GM12872 (cell line): ENCODE measurements around the gene SUGT1.

ENCODE experiments used
- TF ChIP-seq, protein P1 (sequence below): IDR thresholded peaks from 3 replicates; pipeline ENCODE4 v1.5.1; 2011; ENCODE audit warnings: low read depth, mild to moderate bottlenecking, low read length, moderate library complexity; ENCODE audit not compliant: insufficient read depth

SUGT1 gene

DNA sequence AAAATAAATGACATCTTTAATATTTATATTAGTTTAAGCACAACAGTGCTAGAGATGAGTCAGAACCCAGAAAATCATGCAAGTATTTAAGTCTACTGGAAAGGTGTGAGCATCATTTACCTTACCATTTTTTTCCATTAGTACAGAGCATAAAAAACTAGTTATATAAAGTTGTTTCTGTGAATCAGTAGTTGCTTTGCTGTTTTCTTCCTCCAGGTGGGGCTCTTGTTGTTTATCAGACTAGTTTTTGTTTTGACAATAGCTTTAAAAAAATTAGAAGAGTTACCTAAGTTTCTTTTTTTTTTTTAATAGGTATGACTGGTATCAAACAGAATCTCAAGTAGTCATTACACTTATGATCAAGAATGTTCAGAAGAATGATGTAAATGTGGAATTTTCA, 12.7 kb downstream of the SUGT1 start:
- TF ChIP-seq, protein P1, sequence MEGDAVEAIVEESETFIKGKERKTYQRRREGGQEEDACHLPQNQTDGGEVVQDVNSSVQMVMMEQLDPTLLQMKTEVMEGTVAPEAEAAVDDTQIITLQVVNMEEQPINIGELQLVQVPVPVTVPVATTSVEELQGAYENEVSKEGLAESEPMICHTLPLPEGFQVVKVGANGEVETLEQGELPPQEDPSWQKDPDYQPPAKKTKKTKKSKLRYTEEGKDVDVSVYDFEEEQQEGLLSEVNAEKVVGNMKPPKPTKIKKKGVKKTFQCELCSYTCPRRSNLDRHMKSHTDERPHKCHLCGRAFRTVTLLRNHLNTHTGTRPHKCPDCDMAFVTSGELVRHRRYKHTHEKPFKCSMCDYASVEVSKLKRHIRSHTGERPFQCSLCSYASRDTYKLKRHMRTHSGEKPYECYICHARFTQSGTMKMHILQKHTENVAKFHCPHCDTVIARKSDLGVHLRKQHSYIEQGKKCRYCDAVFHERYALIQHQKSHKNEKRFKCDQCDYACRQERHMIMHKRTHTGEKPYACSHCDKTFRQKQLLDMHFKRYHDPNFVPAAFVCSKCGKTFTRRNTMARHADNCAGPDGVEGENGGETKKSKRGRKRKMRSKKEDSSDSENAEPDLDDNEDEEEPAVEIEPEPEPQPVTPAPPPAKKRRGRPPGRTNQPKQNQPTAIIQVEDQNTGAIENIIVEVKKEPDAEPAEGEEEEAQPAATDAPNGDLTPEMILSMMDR: peak; percentile 45; the same call in 2 of the 3 replicates

DNA sequence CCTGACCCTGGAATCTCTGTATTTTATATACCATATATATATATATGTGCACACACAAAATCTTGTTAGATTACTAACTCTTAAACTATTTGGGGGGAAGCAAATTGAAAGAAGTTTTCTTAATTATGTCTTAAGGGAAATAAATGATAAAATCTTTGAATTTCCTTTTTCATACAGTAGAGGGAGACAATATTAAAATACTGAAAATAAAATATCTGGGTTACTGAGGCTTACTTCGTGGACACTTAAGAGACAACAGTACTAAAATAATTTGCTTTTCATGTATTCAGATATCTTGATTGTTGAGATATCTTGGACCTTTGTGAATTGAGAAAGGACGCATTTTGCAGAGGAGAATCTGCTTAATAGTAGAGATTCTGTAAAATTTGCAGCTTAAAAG, 17.0 kb downstream of the SUGT1 start:
- TF ChIP-seq, protein P1: no peak

DNA sequence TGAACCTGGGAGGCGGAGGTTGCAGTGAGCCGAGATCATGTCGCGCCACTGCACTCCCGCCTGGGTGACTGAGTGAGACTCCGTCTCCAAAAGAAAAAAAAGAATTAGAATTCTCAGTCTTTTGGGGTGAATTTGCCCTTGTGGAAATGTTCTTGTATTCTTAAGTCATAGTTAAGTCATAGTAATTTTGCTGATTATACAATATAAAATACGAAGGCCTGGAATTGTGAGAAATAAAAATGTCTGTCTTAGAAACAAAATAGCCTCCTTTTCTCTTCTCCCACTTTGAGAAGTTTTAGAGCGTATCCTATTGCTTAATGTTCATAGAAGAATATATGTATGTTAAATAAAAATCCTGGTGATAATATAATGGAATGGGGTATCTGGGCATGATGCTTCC, 18.1 kb downstream of the SUGT1 start:
- TF ChIP-seq, protein P1: no peak

DNA sequence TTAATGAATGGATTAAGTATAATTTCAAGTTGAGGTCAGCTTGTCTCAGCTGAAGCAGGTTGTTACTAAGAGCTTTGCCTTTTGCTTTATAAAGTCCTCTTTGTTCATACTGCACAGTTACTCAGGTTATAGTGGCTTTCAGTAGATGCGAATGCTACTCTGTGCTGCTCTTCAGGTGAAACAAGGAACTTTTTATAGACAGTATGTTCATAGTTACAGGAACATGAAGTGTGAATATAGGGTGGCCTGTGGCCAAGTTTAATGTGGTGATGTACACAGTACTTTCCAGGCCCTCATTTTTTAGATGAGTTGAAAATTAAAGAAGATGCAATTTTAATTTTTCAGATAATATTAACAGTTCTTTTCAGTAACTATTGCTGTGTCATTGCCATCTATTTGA, 20.8 kb downstream of the SUGT1 start:
- TF ChIP-seq, protein P1: no peak

DNA sequence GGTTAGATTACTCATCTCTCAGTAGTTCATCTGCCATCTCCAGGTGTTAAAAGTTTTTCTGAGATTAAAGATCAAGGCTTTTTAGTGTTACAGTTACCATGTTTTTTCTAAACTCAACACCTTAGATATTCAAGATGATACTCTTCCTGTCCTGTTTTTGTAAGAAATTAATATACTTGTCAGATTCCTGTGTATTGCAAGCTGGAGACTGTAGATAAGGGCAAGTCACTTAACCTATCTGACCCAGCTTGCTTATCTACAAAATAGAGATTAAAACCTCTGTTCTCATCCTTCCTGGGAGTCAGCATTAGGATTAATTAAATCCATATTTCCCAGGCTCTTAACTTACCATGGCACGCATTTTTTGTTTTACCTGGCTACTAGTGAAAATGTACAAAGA, 25.2 kb downstream of the SUGT1 start:
- TF ChIP-seq, protein P1: no peak

DNA sequence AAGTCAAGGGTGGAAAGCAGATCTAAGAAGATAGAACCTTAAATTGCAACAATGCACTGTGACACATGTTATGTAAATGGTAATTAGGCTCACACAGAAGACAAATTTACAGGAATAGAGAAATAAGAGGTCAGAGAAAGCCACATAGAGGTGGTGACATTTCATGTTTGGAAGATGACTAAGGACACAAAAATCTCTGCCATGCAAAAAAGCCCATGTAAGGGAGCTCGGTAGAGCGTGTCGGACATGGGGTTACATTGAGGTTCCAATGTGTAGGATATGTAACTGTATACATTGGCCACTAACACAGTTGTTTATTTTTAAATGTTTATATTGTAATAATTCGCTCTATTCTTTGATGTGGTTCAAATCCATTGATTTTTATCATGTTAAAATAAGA, 33.7 kb downstream of the SUGT1 start:
- TF ChIP-seq, protein P1: no peak

DNA sequence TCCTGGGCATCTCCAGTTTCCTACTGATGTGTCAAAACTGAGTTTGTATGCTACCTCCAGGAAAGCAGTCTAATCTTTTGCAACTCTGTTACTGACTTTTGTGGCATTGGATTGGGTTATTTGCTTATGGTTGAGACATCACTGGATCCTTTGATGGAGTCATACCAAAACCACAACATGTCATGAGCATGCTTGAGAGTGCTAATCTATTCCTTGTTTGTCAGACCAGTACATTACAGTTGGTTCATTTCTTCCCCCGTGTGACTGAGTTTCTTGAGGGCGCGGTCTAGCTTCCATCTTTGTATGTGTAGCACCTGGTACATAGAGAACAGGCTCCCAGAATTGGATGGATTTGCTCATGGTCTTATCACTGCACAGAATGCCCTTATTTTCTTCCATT, 43.2 kb downstream of the SUGT1 start:
- TF ChIP-seq, protein P1: no peak

DNA sequence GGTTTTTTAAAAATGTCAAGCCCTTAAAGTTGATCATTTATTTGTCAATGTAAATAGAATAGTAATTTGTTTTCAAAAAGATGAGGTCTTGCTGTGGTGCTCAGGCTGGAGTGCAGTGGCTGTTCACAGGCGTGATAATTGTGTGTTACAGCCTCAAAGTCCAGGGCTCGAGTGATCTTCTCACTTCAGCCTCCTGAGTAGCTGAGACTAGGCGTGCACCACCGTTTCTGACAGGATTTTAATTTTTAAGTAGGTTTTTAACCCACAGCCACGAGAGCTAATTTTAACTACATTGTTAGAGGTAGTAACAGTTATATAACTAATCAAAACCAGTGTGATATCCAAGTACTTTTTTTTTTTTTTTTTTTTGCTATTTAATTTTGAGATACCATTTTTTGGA, 43.9 kb downstream of the SUGT1 start:
- TF ChIP-seq, protein P1: no peak
